Caco-2 (cell line): ENCODE data around the gene KRT15. TPM values are rescaled to one million over a fixed set of nuclear protein-coding genes. Genes with fewer than 3 reads are reported as not detected.

ENCODE experiments used
- BruUV-seq: library from RNA; stranded (reverse); fragments of 400-500 nt; replicated peaks from 2 replicates; lab custom pipeline; 2021; lab: Mats Ljungman, UMichigan
- CTCF ChIA-PET: fragments of 300-600 bp; sonication (Branson Sonifier 250); formaldehyde crosslinking; loops from one replicate; lab custom pipeline; 2022; ENCODE audit warnings: antibody characterized with exemption; lab: Charles Lee
- POLR2A ChIA-PET: fragments of 300-600 bp; sonication (Branson Sonifier 250); formaldehyde crosslinking; loops from one replicate; lab custom pipeline; 2022; ENCODE audit warnings: antibody characterized with exemption; lab: Charles Lee
- DNase-seq, 2 experiments: peaks; one replicate each; pipeline versions ENCODE4 v3.0.0 to v3.0.0-alpha.2; 2020 to 2022
- H3K27me3 ChIP-seq: replicated peaks from 2 replicates; pipeline ENCODE4 v1.6.0; 2011; ENCODE audit warnings: low read length; ENCODE audit not compliant: control insufficient read depth, insufficient read depth
- H3K36me3 ChIP-seq: 2 replicates; pipeline ENCODE4 v1.5.1; 2011; ENCODE audit warnings: low read length; ENCODE audit not compliant: control insufficient read depth, insufficient read depth
- H3K4me1 ChIP-seq: fragments of 250-450 bp; sonication (Bioruptor Pico); 2 replicates; pipeline ENCODE4 v1.5.1; 2020; ENCODE audit warnings: mild to moderate bottlenecking
- H3K4me3 ChIP-seq: 2 replicates; pipeline ENCODE4 v1.5.1; 2011; ENCODE audit warnings: low read depth, mild to moderate bottlenecking, control low read depth, low read length
- H3K9me3 ChIP-seq: fragments of 250-450 bp; sonication (Bioruptor Pico); 2 replicates; pipeline ENCODE4 v1.5.1; 2020; ENCODE audit warnings: mild to moderate bottlenecking, moderate library complexity
- H3K27ac Mint-ChIP-seq: one replicate; pipeline ENCODE4 v1.8.0; 2022; ENCODE audit warnings: mixed read lengths; ENCODE audit not compliant: unreplicated experiment
- H3K27me3 Mint-ChIP-seq: one replicate; pipeline ENCODE4 v1.8.0; 2022; ENCODE audit warnings: mixed read lengths; ENCODE audit not compliant: insufficient read depth, unreplicated experiment
- H3K36me3 Mint-ChIP-seq: one replicate; pipeline ENCODE4 v1.8.0; 2022; ENCODE audit warnings: mild to moderate bottlenecking, mixed read lengths; ENCODE audit not compliant: insufficient read depth, unreplicated experiment
- H3K4me1 Mint-ChIP-seq: one replicate; pipeline ENCODE4 v1.8.0; 2022; ENCODE audit warnings: low read depth, mixed read lengths; ENCODE audit not compliant: unreplicated experiment
- H3K4me3 Mint-ChIP-seq: one replicate; pipeline ENCODE4 v1.8.0; 2022; ENCODE audit warnings: mild to moderate bottlenecking, moderate library complexity, mixed read lengths; ENCODE audit not compliant: unreplicated experiment
- H3K9me3 Mint-ChIP-seq: one replicate; pipeline ENCODE4 v1.8.0; 2022; ENCODE audit warnings: mixed read lengths; ENCODE audit not compliant: unreplicated experiment
- CTCF ChIP-seq, 2 experiments: fragments of 200-600 bp in 1 of 2; IDR thresholded peaks; 1 replicate in 1 of 2; 2 replicates in 1 of 2; pipeline versions ENCODE4 v1.5.1 to v1.8.0; 2011 to 2022; ENCODE audit warnings: antibody characterized with exemption in 1 of 2, control low read depth in 1 of 2, inconsistent platforms in 1 of 2, low read depth in 1 of 2, low read length in 1 of 2, mild to moderate bottlenecking in 1 of 2, moderate library complexity in 1 of 2; ENCODE audit not compliant: insufficient read depth in 1 of 2, severe bottlenecking in 1 of 2, unreplicated experiment in 1 of 2
- intact Hi-C: fragments of 100-400 bp; cut with micrococcal nuclease; formaldehyde crosslinking; loops from one replicate; pipeline ENCODE4 v1.10.0; 2022; ENCODE audit not compliant: unreplicated experiment
- microRNA-seq: library from miRNA; unstranded; fragments of <30 nt; microRNA quantifications from one replicate; pipeline ENCODE4 v1.2.0, GENCODE V29; 2022
- total RNA-seq: library from RNA; stranded (reverse); gene quantifications from 2 replicates; pipeline ENCODE4 v1.2.3, GENCODE V29; 2022

Gene KRT15
- total RNA-seq, 1 experiment from 2014 or later, result 5.3 TPM

DNA sequence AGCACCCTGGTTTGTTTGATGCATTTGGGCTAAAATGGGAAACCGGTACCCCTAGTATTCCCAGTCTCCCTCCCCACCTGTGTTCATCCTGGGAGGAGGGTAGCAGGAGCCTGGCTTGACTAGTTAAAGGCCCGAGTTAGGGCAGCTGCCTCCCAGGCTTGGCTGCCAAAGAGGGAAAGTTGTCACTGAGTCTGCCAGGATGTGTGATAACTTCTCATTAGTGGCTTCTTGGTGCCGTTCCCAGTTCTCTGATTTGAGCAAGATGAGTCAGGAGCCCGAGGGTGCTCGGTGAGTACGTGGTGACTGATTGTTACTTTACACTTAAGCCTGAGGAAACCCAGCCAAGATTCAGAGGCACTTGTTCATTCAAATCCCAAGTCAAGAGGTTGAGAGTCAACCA lies 54.0 kb downstream of the KRT15 start:
- Mint-ChIP-seq H3K27me3 (no peaks in the 10 kb centered on the region), H3K4me1 (no peaks in the 10 kb centered on the region), H3K36me3 (no peaks in the 10 kb centered on the region), H3K9me3 (peaks cover 10% of the 10 kb centered on the region), H3K4me3 (no peak overlapping the region), H3K27ac (no peak overlapping the region)
- Histone ChIP-seq H3K4me3 (no peak overlapping the region), H3K27me3 (no peaks in the 10 kb centered on the region), H3K9me3 (peaks cover 6% of the 10 kb centered on the region), H3K36me3 (no peaks in the 10 kb centered on the region), H3K4me1 (no peaks in the 10 kb centered on the region)
- no TSS peak for BruUV-seq
- no peak for DNase-seq
- ChIA-PET POLR2A (no interaction called here), CTCF (no interaction called here)
- intact Hi-C loops, result no loop called here
- no peak for TF ChIP-seq CTCF (IDR thresholded peaks at IDR 0.05; ENCODE audit: insufficient read depth in 1 of 2, low read depth in 1 of 2, low read length in 1 of 2, severe bottlenecking in 1 of 2, unreplicated experiment in 1 of 2)

GRCh38 chr17:41464173-41464572 lies 54.5 kb downstream of the KRT15 start:
- no peak for TF ChIP-seq CTCF (IDR thresholded peaks at IDR 0.05; ENCODE audit: insufficient read depth in 1 of 2, low read depth in 1 of 2, low read length in 1 of 2, severe bottlenecking in 1 of 2, unreplicated experiment in 1 of 2)
- no peaks in the 10 kb centered on the region for H3K27me3 ChIP-seq
- Mint-ChIP-seq H3K4me3 (no peak overlapping the region), H3K27ac (no peak overlapping the region), H3K27me3 (no peaks in the 10 kb centered on the region), H3K9me3 (peaks cover 10% of the 10 kb centered on the region), H3K36me3 (no peaks in the 10 kb centered on the region), H3K4me1 (no peaks in the 10 kb centered on the region)
- H3K9me3 ChIP-seq, result peaks cover 6% of the 10 kb centered on the region
- intact Hi-C loops, result no loop called here
- ChIA-PET CTCF (interaction anchor here (0.7 kb wide), 1 partner anchor 46 kb away, joined by 3 read pairs; no protein-coding TSS in a partner anchor), POLR2A (no interaction called here)
- BruUV-seq, result no TSS peak
- H3K36me3 ChIP-seq, result no peaks in the 10 kb centered on the region
- no peaks in the 10 kb centered on the region for H3K4me1 ChIP-seq
- no peak for DNase-seq
- no peak overlapping the region for H3K4me3 ChIP-seq

- CTCF ChIA-PET, result interaction anchor here (0.7 kb wide), 1 partner anchor 46 kb away, joined by 3 read pairs; no protein-coding TSS in a partner anchor
- POLR2A ChIA-PET, result no interaction called here
- TF ChIP-seq CTCF (IDR thresholded peaks at IDR 0.05; ENCODE audit: insufficient read depth in 1 of 2, low read depth in 1 of 2, low read length in 1 of 2, severe bottlenecking in 1 of 2, unreplicated experiment in 1 of 2), result no peak
Observed at GRCh38 chr17:41463746-41464145, 54.9 kb downstream of the KRT15 start.

More at GRCh38 chr17:41463746-41464145, 54.9 kb downstream of the KRT15 start:
- Histone ChIP-seq H3K36me3 (no peaks in the 10 kb centered on the region), H3K9me3 (peaks cover 6% of the 10 kb centered on the region), H3K27me3 (no peaks in the 10 kb centered on the region), H3K4me3 (no peak overlapping the region), H3K4me1 (no peaks in the 10 kb centered on the region)
- Mint-ChIP-seq H3K27me3 (no peaks in the 10 kb centered on the region), H3K4me1 (no peaks in the 10 kb centered on the region), H3K4me3 (no peak overlapping the region), H3K27ac (no peak overlapping the region), H3K9me3 (peaks cover 10% of the 10 kb centered on the region), H3K36me3 (no peaks in the 10 kb centered on the region)
- no TSS peak for BruUV-seq
- no peak for DNase-seq
- intact Hi-C loops, result no loop called here

Small RNA genes within 50 kb of the gene (microRNA-seq; reads per million reads assigned to microRNA genes)
- 0.56 reads per million for gene MIR6510

Other genes starting within 250 kb of the KRT15 start
- not detected in 2 replicates for gene KRTAP9-7, start 243.2 kb downstream of the KRT15 start, total RNA-seq
- gene KRTAP29-1, start 216.0 kb downstream of the KRT15 start, total RNA-seq, result not detected in 2 replicates
- gene KRTAP16-1, start 209.6 kb downstream of the KRT15 start, total RNA-seq, result not detected in 2 replicates
- not detected in 2 replicates for gene KRTAP17-1, start 203.2 kb downstream of the KRT15 start, total RNA-seq
- not detected in 2 replicates for gene KRT33A, start 168.1 kb downstream of the KRT15 start, total RNA-seq
- gene KRT33B, start 149.1 kb downstream of the KRT15 start, total RNA-seq, result not detected in 2 replicates
- not detected in 2 replicates for gene KRT34, start 136.6 kb downstream of the KRT15 start, total RNA-seq
- gene KRT31, start 121.3 kb downstream of the KRT15 start, total RNA-seq, result not detected in 2 replicates
- not detected in 2 replicates for gene KRT37, start 94.3 kb downstream of the KRT15 start, total RNA-seq
- not detected in 2 replicates for gene KRT38, start 77.9 kb downstream of the KRT15 start, total RNA-seq
- gene KRT32, start 51.5 kb downstream of the KRT15 start, total RNA-seq, result not detected in 2 replicates
- not detected in 2 replicates for gene KRT35, start 37.7 kb downstream of the KRT15 start, total RNA-seq
- gene KRT36, start 29.0 kb downstream of the KRT15 start, total RNA-seq, result not detected in 2 replicates
- gene KRT13, start 13.3 kb downstream of the KRT15 start, total RNA-seq, result 0.35 TPM in 1 of 2 replicates, not detected in the other
- gene KRT19, start 9.4 kb upstream of the KRT15 start, total RNA-seq, result 975 and 1,121 TPM in 2 replicates
- gene KRT9, start 53.2 kb upstream of the KRT15 start, total RNA-seq, result not detected in 2 replicates
- gene KRT14, start 68.0 kb upstream of the KRT15 start, total RNA-seq, result not detected in 2 replicates
- gene KRT16, start 93.9 kb upstream of the KRT15 start, total RNA-seq, result not detected in 2 replicates
- 2.8 and 3.4 TPM in 2 replicates for gene KRT17, start 105.7 kb upstream of the KRT15 start, total RNA-seq
- gene EIF1, start 170.0 kb upstream of the KRT15 start, total RNA-seq, result 759 and 783 TPM in 2 replicates
- gene GAST, start 193.4 kb upstream of the KRT15 start, total RNA-seq, result 0.75 TPM in 1 of 2 replicates, not detected in the other
- gene HAP1, start 215.8 kb upstream of the KRT15 start, total RNA-seq, result 3.2 and 3.3 TPM in 2 replicates